ENCODE data around the gene NPW.

The NPW gene

DNA sequence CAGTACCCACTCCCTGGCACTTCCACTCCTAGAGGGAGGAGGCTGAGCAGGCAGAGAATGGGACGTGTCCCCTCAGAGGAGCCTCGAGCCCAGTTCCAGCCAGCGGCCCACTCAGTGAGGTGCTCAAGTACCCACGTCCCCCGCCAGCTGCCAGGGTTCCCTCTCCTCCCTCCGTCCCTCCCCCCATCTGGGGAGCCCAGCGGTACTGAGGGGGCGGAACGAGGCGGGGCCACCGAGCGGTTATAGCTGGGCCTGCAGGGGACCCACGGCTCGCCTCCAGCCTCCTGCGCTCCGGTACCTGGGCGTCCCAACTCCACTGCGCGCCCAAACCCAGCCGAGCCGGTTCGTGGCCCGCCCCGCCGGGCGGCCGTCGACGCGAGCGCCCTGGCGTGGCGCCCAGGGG lies at the start of gene NPW:
Gene NPW (plus strand): TSS at position 268 of the 403 bp plus-strand sequence.
- DNase-seq (ENCODE audit: low read depth, low spot score) = no peak
- H3K27ac ChIP-seq = no peak within 1 kb of the TSS

DNA sequence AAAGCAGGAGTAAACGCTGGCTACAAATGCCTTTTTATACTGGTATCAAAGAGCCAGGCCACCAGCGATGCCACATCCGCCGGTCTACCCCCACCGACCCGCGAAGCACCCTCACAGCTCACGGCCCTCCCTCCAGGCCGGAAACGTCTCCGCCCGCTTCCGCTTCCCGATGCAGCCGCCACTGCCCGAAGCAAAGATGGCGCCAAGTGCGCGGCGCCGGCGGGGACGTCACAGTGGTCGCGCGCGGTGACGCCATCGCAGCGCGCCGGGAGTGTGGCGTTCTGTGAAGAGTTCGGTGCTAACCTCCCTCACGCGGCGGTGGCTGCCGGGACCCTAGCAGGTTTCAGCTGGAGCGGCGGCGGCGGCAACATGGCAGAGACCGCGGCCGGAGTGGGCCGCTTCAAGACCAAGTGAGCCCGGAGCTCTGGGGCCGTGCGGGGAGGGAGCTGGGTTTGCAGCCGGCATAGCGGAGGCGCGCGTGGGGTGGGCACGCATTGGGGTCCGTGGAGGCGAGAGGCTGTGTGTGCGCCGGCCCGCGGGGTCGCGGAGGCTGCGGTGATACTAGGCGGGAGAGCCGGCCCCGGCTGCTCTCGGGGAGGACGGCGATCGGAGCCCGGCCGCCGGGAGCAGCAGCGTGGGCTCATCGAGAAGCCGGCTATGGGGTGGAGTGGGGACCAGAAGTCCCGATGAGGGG lies 47.6 kb upstream of the NPW start, which contains the start of gene TBL3:
Gene TBL3 (plus strand): TSS at position 258 of the 694 bp plus-strand sequence. CDS start 112 bp downstream, at position 370.
- peak; percentile 52 for DNase-seq (ENCODE audit: low read depth, low spot score)
- peak within 1 kb of the TSS; percentile 90 for H3K27ac ChIP-seq

DNA sequence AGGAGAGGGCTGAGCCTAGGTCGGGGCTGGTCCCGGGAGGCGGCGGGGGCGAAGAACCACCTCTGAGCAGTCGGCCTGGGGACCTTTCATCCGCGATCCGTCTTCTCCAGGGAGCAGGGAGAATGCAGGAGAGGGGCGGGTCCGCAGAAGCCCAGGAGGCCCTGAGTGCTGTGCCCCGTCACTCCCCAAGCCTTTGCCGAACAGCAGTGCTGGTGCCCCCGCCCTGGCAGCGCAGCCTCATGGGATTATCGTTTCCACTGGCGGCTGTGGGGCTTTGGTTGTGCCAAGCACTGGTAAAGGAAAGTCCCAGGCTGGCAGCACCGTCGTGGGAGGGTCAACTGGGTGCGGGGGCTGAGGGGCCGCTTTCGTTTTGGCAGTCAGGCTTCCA lies 47.1 kb upstream of the NPW start:
- H3K27ac ChIP-seq = peak overlapping the region; percentile 90
- no peak for DNase-seq (ENCODE audit: low read depth, low spot score)

DNA sequence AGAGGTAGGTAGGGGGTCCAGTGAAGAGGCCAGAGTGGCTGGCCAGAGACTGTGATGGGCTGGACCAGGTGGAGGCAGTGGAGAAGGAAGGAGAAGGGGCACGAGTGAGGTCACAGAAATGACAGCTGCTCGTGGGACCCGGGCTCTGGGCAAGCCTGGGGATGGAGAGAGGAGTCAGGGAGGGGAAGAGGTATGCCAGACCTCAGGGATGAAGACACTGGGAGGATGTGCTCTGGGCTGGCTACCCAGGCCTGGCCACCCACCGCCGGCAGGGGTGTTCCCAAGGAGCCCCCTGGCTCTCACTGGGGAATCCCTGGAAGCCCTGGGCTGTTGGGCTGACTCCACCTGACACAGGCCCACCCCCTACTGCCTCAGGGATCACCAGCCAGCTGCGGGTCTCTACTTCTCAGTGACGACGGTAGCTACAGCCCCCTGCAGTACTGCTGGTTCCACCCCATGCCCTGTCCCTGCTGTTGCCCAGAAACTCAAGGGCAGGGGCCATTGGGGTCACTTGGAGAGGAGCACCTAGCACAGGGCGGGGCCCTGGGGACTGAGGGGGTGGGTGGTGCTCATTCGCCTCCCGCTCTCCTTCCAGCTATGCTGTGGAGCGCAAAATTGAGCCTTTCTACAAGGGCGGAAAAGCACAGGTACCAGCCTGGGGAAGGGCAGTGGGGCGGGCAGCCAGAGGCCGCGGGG lies 46.0 kb upstream of the NPW start:
- DNase-seq (ENCODE audit: low read depth, low spot score) = no peak

DNA sequence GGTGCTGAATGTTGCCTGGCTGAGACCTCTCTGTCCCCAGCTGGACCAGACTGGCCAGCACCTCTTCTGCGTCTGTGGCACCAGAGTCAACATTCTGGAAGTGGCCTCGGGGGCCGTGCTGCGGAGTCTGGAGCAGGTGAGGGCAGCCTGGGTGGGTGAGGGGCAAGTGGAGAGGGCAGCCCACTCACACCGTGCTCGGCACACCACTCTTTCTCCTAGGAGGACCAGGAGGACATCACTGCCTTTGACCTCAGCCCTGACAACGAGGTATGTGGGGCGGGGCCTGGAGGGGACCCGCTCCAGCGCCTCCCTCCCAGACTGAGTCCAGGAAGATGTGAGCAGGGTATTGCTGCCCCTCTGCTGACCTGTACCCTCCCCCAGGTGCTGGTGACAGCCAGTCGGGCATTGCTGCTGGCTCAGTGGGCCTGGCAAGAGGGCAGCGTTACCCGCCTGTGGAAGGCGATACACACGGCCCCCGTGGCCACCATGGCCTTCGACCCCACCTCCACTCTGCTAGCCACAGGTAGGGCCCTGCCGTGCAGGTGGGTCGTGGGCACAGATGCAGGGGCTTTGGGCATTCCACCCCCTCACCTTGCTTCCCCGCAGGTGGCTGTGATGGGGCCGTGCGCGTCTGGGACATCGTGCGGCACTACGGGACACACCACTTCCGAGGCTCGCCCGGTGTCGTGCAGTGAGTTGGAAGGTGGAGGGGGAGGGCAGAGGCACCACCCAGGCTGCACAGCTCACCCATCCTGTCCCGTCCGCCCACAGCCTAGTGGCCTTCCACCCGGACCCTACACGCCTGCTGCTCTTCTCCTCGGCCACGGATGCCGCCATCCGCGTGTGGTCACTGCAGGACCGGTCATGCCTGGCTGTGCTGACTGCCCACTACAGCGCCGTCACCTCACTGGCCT lies 45.2 kb upstream of the NPW start:
- no peak overlapping the region for H3K27ac ChIP-seq
- DNase-seq (ENCODE audit: low read depth, low spot score) = no peak

More for the DNA sequence above, 46.0 kb upstream of the NPW start:
- no peak overlapping the region for H3K27ac ChIP-seq

DNA sequence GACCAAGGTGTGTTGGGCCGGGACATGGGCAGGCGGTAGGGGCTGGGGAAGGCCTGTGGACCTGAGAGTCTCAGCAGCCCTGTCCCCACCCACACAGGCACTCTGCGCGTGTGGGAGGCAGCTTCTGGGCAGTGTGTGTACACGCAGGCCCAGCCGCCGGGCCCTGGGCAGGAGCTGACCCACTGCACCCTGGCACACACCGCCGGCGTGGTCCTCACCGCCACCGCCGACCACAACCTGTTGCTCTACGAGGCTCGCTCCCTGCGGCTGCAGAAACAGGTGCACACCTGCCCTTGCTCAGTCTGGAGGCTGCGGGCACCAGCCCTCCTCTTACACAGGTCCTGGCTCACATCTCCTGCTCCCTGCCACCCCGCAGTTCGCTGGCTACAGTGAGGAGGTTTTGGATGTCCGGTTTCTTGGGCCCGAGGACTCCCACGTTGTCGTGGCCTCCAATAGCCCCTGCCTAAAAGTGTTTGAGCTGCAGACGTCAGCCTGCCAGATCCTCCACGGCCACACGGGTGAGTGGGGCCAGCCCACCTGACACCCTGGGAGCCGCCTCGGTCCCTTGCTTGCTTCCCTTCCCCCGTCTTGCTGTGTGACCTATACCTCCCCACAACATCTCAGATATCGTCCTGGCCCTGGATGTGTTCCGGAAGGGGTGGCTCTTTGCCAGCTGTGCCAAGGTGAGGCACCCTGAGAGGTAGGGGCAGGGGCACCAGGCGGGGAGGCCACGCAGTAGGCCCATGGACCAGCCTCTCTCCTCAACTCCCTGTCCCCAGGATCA lies 44.0 kb upstream of the NPW start:
- H3K27ac ChIP-seq = no peak overlapping the region
- DNase-seq (ENCODE audit: low read depth, low spot score) = no peak

DNA sequence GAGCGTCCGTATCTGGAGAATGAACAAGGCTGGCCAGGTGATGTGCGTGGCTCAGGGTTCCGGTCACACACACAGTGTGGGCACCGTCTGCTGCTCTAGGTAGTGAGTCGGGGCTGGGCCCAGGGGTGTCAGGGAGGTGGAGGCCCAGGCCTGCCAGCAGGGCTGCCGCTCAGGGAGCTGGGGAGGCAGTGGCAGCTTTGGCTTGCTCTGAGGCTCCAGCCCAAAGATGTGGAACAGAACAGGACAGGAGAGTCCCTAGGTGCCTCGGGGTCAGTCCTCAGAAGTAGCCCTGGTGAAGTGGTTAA lies 43.4 kb upstream of the NPW start:
- no peak for DNase-seq (ENCODE audit: low read depth, low spot score)
- no peak overlapping the region for H3K27ac ChIP-seq

DNA sequence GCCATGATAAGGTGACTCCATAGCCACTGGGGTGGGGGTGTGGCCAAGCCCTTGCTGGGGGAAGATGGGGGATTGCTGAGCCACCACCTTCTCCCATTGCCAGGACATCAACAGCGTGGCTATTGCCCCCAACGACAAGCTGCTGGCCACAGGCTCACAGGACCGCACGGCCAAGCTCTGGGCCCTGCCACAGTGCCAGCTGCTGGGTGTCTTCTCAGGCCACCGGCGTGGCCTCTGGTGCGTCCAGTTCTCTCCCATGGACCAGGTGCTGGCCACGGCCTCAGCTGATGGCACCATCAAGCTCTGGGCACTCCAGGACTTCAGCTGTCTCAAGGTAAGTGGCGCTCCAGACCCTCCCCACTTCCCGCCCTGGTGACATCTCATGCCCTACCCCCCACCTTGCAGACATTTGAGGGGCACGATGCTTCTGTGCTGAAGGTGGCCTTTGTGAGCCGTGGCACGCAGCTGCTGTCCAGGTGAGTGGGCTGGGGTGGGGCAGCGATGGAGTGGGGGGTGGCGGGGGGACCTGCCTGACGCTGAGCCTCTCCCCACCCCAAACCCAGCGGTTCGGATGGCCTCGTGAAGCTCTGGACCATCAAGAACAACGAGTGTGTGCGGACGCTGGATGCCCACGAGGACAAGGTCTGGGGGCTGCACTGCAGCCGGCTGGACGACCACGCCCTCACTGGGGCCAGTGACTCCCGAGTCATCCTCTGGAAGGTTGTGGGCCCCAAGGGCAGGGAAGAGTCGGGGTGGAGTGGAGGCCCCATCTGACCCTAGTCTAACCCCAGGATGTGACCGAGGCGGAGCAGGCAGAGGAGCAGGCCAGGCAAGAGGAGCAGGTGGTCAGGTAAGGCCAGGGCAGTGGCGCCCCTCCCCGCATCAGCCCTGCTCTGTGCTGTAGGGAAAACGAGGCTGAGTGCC lies 42.4 kb upstream of the NPW start:
- H3K27ac ChIP-seq = no peak overlapping the region

DNA sequence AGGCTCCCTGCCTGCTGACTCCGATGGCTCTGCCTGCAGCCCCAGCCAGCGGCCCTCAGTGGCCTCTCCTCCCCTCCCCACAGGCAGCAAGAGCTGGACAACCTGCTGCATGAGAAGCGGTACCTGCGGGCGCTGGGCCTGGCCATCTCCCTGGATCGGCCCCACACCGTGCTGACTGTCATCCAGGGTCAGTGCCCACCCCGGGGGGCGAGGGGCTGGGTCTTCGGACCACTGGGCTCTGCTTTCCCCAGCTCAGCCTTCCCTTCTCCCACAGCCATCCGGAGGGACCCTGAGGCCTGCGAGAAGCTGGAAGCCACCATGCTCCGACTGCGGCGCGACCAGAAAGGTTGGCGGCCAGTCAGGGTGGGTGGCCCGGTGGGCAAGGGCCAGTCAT lies 41.7 kb upstream of the NPW start:
- H3K27ac ChIP-seq = no peak overlapping the region
- no peak for DNase-seq (ENCODE audit: low read depth, low spot score)

More for the DNA sequence above, 42.4 kb upstream of the NPW start:
- DNase-seq (ENCODE audit: low read depth, low spot score) = no peak

DNA sequence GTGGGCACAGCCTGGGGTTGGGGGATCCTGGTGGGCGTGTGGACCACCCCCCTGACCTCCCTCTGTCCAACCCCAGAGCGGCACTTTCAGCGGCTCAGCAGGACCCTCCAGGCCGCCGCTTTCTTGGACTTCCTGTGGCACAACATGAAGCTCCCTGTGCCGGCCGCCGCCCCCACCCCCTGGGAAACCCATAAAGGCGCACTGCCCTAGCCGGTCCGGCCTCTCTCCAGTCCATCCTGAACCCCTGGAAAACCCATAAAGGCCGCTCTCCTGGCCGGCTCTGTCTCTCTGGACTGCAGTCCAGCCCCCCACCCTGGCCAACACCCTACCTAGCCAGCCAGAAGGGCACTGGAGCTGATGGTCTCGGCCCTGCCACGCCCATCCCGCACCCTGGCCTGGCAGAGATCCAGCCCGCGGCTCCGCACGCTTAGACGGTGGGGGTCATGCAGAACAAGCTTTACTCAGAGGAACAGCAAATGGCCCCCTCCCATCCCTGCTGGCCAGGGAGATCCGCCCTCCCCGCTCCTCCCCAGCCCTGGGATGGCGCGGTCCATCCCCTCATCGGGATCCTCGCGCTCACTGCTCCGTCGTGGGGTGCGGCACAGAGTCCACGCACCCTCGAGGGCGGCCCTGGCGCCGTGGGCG lies 41.0 kb upstream of the NPW start:
- peak overlapping the region; percentile 53 for H3K27ac ChIP-seq
- no peak for DNase-seq (ENCODE audit: low read depth, low spot score)

DNA sequence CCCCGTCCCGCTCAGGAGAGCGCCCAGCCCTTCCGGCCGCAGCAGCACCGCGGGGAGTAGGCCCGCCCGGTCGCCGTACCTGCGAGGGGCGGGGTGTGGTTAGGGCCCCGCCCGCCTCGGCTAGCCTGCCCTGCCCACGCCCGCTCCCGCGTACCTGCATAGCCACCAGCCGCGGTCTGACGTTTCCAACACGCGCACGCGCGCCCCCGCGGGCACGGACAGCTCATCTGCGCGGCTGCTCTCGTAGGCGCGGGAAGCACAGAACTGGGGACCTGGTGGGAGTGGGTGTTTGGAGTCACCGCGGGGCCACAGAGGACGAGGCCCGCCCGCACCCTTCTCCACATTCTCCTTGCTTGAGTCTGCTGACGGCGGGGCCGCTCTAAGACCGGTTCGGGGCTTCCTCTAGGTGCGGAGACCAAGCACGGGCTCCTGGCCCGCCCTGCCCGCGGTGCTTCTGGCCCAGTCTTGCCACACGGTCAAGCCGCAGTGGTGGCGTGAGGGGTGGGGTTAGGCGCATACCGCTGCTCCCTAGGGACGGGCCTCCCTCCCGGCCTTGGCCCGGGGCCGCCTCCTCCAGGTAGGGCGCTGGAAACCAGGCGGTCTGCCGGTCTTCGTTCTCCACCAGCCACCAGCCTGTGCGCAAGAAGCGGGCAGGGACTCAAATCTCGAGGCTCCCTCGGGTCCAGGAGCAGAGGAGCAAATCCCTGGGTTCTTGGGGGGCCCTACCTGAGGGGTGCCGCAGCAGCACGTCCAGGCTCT lies 40.1 kb upstream of the NPW start:
- peak; percentile 18 for DNase-seq (ENCODE audit: low read depth, low spot score)
- H3K27ac ChIP-seq = peak overlapping the region; percentile 53

DNA sequence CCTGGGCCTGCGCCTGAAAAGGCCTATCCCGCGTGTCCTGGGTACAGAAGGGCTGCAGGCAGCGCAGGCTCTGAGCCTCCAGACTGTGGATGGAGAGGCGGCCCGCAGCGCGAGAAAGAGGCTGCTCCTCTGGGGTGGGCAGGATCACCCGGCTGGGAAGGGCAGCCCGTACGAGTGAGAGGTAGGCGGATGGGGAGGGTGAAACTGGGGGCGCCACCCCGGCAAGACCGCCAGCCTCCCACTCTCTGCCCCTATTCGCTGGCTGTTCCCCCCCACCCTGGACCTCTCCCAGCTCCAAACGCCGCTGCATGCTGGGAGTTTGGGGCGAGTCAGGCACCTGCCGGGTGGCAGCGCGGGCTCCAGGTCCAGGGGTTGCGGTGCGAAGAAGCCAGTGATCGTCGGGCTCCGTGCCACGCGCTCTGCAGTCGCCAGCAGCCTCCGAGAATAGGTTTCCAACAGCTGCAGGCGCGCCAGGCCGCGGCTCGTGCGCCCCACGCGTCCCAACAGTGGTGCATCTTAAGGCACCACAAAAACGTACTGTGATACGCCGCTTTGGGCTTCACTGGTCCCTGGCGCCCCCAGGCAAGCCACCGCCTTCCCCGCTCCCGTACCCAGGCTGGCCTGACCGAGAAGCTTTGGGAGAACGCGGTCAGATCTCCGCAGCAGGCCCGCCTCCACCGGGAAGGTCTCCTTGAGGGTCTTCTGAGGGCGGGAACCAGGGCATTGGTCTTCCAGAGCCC lies 39.4 kb upstream of the NPW start:
- H3K27ac ChIP-seq = peak overlapping the region; percentile 53
- DNase-seq (ENCODE audit: low read depth, low spot score) = no peak

DNA sequence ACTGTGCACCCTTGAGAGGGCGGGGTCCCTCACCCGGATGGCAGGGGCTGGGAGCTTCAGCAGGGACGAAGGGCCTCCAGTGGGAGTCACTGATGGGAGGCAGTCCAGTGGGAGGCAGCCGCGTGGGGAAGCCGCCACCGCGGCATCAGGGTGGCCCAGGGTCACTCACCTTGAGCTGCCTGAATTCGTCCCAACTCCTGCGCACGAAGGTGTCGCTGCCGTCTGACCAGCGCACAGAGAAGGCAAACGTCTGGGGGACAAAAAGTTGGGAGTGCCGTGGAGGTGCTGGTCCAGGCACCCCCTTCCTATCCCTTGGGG lies 38.9 kb upstream of the NPW start:
- no peak for DNase-seq (ENCODE audit: low read depth, low spot score)
- no peak overlapping the region for H3K27ac ChIP-seq

DNA sequence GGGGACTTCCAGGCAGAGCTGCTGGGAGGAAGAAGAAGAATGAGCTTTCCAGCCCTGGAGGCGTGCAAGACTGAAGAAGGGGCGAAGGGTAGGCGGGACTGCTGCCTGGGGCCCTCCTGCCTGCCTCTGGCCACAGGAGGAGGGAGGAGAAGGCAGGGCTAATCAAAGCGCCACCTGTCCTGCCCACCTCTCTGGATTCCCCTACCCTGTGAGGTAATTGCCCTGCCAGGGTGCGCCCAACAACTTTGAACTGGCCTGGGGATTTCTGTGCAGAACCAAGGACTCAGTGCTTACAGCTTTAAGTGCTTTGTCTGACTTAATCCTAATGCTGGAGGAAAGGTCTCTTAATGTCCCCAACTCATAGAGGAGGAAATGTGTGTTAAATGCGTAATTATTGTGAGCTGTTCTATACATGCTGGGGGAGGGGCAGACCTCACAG lies 38.2 kb upstream of the NPW start, which contains the start of gene NOXO1:
Gene NOXO1 (minus strand): TSS at position 72 of the 439 bp plus-strand sequence. CDS start 290 bp downstream, outside the sequence.
- H3K27ac ChIP-seq = no peak within 1 kb of the TSS
- no peak for DNase-seq (ENCODE audit: low read depth, low spot score)

DNA sequence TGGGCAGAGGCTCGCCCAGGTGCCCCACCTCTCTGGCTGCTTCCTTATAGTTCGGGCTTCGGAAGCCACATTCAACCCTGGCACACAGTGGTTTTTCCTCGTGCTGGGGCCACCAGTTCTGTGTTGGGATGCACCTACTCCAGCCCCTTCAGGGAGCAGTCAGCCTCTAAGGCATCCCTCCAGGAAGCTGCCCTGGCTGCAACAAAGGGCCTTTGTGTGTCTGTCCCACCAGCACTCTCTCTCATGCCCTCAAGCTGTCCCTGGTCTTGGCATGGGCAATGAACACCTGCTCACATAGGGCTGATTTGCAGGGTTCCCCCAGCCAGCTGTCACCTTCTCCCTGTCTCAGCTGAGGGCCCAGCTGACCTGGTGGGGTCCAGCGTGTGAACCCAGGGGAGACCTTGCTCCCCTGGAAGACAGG lies 37.6 kb upstream of the NPW start:
- DNase-seq (ENCODE audit: low read depth, low spot score) = no peak
- no peak overlapping the region for H3K27ac ChIP-seq

DNA sequence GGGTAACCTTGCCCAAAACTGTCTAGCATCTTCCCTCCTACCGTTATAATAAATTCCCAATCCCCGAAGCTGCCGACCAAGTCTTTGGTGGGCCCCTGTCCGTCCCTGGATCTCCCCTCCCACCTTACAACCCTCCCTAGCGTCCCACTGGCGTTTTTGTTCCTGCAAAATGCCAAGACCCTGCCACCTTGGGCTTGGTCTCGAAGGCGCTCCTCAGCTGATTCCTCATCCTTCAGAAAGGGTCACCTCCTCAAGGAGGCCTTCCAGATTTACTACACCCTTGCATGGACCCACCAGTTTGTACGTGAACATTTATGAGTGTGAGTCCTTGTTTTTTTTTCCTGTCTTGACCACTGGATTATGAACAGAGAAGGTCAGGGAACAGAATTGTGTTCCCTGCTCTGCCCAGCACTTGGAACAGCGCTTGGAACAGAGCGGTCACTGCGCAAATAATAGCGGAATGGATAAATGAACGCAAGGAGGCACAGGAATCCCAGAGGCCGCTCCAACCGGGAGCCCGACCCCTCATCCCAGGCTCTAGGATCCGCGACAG lies 36.5 kb upstream of the NPW start:
- H3K27ac ChIP-seq = peak overlapping the region; percentile 31
- DNase-seq (ENCODE audit: low read depth, low spot score) = no peak

All from epithelial cell of prostate (primary cell).